Measurements from ENCODE around the gene ST6GALNAC1. TPM values are rescaled to one million over a fixed set of nuclear protein-coding genes. Genes with fewer than 3 reads are reported as not detected.

ST6GALNAC1 gene
- total and polyA plus RNA-seq, 2 of the 13 experiments (the other 11 are each of a cell fraction or from before 2014, with no cell fraction given) = not detected

DNA sequence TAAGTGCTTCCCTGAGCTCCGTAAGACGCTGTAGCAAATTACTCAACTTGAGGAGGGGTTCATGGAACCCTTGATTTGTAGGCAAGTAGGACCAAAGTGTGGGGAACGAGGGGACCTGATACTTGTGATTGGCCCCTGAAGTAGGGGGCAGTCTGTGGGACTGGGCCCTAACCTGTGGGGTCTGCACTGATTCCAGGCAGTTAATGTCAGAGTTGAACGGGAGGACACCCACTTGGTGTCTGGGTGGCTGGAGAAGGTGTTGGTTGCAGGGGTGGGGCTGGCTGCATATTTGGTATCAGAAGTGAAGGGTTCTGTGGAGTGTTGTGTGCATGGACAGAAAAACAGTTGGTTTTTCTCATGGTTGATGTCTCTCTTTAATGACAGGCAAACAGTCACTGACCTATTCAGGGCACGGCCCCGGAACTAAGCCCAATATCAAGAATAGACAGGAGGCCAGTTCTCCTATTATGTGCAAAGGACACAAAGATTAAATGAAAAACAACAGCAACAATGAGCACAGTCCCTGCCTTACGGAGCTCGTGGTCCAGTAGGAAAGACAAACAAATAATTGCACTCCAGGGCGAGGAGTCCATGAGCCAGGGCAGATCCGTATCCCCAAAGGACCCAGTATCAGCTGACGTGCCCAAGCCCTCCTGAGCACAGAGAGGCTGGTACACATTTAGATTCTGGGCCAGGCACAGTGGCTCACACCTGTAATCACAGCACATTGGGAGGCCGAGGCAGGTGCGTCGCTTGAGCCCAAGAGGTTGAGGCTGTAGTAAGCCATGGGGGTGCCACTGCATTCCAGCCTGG lies 48.0 kb upstream of the ST6GALNAC1 start (continued):
- TF ChIP-seq, protein P1, sequence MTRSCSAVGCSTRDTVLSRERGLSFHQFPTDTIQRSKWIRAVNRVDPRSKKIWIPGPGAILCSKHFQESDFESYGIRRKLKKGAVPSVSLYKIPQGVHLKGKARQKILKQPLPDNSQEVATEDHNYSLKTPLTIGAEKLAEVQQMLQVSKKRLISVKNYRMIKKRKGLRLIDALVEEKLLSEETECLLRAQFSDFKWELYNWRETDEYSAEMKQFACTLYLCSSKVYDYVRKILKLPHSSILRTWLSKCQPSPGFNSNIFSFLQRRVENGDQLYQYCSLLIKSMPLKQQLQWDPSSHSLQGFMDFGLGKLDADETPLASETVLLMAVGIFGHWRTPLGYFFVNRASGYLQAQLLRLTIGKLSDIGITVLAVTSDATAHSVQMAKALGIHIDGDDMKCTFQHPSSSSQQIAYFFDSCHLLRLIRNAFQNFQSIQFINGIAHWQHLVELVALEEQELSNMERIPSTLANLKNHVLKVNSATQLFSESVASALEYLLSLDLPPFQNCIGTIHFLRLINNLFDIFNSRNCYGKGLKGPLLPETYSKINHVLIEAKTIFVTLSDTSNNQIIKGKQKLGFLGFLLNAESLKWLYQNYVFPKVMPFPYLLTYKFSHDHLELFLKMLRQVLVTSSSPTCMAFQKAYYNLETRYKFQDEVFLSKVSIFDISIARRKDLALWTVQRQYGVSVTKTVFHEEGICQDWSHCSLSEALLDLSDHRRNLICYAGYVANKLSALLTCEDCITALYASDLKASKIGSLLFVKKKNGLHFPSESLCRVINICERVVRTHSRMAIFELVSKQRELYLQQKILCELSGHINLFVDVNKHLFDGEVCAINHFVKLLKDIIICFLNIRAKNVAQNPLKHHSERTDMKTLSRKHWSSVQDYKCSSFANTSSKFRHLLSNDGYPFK (CRISPR knock-in tag; IDR thresholded peaks at IDR 0.05; ENCODE audit: borderline replicate concordance) = no peak
- no peak for TF ChIP-seq SOX13 (IDR thresholded peaks at IDR 0.05)
- peak in 1 of 2 experiments; percentile 96; a peak in 2 of 4 replicates for TF ChIP-seq SOX13 (CRISPR knock-in tag; conservative IDR thresholded peaks at IDR 0.05 in 1 of 2, IDR thresholded peaks at IDR 0.05 in 1 of 2)
- no peak; the same call in 1 of the 2 replicates for TF ChIP-seq ZNF816 (CRISPR knock-in tag; IDR thresholded peaks at IDR 0.05; ENCODE audit: borderline replicate concordance)
- TF ChIP-seq, protein P2, sequence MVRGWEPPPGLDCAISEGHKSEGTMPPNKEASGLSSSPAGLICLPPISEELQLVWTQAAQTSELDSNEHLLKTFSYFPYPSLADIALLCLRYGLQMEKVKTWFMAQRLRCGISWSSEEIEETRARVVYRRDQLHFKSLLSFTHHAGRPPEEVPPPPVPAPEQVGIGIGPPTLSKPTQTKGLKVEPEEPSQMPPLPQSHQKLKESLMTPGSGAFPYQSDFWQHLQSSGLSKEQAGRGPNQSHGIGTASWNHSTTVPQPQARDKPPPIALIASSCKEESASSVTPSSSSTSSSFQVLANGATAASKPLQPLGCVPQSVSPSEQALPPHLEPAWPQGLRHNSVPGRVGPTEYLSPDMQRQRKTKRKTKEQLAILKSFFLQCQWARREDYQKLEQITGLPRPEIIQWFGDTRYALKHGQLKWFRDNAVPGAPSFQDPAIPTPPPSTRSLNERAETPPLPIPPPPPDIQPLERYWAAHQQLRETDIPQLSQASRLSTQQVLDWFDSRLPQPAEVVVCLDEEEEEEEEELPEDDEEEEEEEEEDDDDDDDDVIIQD (CRISPR knock-in tag; IDR thresholded peaks at IDR 0.05; ENCODE audit: low read depth) = peak; percentile 55
- no peak for TF ChIP-seq KAT2B (IDR thresholded peaks at IDR 0.05; ENCODE audit: borderline replicate concordance, low read depth, low read length)
- TF ChIP-seq CC2D1A (CRISPR knock-in tag; IDR thresholded peaks at IDR 0.05) = no peak
- TF ChIP-seq ZSCAN31 (CRISPR knock-in tag; IDR thresholded peaks at IDR 0.05; ENCODE audit: low read depth) = peak; percentile 87
- no peak for TF ChIP-seq SUZ12 (IDR thresholded peaks at IDR 0.05; ENCODE audit: low read depth, low read length)
- 0 out of 2 replicates have a peak, but pooled peaks have one; percentile 41 for TF ChIP-seq CSRNP1 (CRISPR knock-in tag; IDR thresholded peaks at IDR 0.05)
- TF ChIP-seq, protein P3, sequence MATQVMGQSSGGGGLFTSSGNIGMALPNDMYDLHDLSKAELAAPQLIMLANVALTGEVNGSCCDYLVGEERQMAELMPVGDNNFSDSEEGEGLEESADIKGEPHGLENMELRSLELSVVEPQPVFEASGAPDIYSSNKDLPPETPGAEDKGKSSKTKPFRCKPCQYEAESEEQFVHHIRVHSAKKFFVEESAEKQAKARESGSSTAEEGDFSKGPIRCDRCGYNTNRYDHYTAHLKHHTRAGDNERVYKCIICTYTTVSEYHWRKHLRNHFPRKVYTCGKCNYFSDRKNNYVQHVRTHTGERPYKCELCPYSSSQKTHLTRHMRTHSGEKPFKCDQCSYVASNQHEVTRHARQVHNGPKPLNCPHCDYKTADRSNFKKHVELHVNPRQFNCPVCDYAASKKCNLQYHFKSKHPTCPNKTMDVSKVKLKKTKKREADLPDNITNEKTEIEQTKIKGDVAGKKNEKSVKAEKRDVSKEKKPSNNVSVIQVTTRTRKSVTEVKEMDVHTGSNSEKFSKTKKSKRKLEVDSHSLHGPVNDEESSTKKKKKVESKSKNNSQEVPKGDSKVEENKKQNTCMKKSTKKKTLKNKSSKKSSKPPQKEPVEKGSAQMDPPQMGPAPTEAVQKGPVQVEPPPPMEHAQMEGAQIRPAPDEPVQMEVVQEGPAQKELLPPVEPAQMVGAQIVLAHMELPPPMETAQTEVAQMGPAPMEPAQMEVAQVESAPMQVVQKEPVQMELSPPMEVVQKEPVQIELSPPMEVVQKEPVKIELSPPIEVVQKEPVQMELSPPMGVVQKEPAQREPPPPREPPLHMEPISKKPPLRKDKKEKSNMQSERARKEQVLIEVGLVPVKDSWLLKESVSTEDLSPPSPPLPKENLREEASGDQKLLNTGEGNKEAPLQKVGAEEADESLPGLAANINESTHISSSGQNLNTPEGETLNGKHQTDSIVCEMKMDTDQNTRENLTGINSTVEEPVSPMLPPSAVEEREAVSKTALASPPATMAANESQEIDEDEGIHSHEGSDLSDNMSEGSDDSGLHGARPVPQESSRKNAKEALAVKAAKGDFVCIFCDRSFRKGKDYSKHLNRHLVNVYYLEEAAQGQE (IDR thresholded peaks at IDR 0.05; ENCODE audit: borderline replicate concordance in 1 of 2, low read depth in 1 of 2, low read length in 2 of 2) = no peak
- TF ChIP-seq SALL1 (CRISPR knock-in tag; IDR thresholded peaks at IDR 0.05) = peak; percentile 98
- TF ChIP-seq CERS6 (CRISPR knock-in tag; IDR thresholded peaks at IDR 0.05) = no peak
- TF ChIP-seq DNMT3B (CRISPR knock-in tag; conservative IDR thresholded peaks at IDR 0.05) = no peak
- no peak; the same call in 1 of the 2 replicates for TF ChIP-seq KDM5B (CRISPR knock-in tag; IDR thresholded peaks at IDR 0.05; ENCODE audit: borderline replicate concordance)
- TF ChIP-seq, protein P4, sequence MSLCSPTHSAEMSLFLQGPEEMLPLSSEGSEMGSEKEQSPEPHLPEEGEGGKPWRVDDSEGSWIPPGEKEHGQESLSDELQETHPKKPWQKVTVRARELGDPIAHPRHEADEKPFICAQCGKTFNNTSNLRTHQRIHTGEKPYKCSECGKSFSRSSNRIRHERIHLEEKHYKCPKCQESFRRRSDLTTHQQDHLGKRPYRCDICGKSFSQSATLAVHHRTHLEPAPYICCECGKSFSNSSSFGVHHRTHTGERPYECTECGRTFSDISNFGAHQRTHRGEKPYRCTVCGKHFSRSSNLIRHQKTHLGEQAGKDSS (CRISPR knock-in tag; IDR thresholded peaks at IDR 0.05; ENCODE audit: borderline replicate concordance, low read depth) = no peak

Measured in HepG2 (cell line).